Measurements from ENCODE around the gene CRYGN.

- no peak for TF ChIP-seq EZH2 (IDR thresholded peaks at IDR 0.05; ENCODE audit: low read depth, unreplicated experiment)
- TF ChIP-seq CTCF (conservative IDR thresholded peaks at IDR 0.05; ENCODE audit: low read depth in 2 of 2), result no peak
Measured at GRCh38 chr7:151452680-151453325, 12.9 kb upstream of the CRYGN start.

All from GM23338 (cell line).